ENCODE measurements around the gene ARFGAP3. TPM values are rescaled to one million over a fixed set of nuclear protein-coding genes. Genes with fewer than 3 reads are reported as not detected.

Gene ARFGAP3
- 39.9 TPM for total RNA-seq
- long read RNA-seq, transcript ARFGAP3-201 (16 exons, 2,857 nt), result major isoform, 89 of 126 reads
- long read RNA-seq, partial matches to known transcripts, result 18 of 126 reads
- long read RNA-seq, other reads (novel, unspliced or antisense), result 18 of 126 reads

- peak within 1 kb of the TSS; percentile 92 for H3K4me3 ChIP-seq
- peak within 1 kb of the TSS; percentile 97 for H3K27ac ChIP-seq
- intact Hi-C loops (cut with DNase I), result no loop called here
- ATAC-seq (peak; percentile 98 to 99), DNase-seq (peak; percentile 96)
- TF ChIP-seq CTCF (IDR thresholded peaks at IDR 0.05), result no peak
- peaks cover 5% of the 10 kb centered on the region for H3K36me3 ChIP-seq
- H3K27me3 ChIP-seq (ENCODE audit: low read depth), result no peaks in the 10 kb centered on the region
- H3K9me3 ChIP-seq, result no peaks in the 10 kb centered on the region
- H3K4me1 ChIP-seq, result peaks cover 13% of the 10 kb centered on the region
Measured at GRCh38 chr22:42856865-42857704, at the start of gene ARFGAP3. TSS of gene ARFGAP3 (minus strand) at chr22:42857273. CDS start at chr22:42857182, 91 bp downstream.

- Histone ChIP-seq H3K36me3 (peaks cover 46% of the 10 kb centered on the region), H3K27ac (peak overlapping the region; percentile 68), H3K4me3 (no peak overlapping the region), H3K27me3 (ENCODE audit: low read depth) (no peaks in the 10 kb centered on the region), H3K4me1 (peaks cover 61% of the 10 kb centered on the region), H3K9me3 (no peaks in the 10 kb centered on the region)
- DNase-seq (peak; percentile 65), ATAC-seq (peak; percentile 18 to 37)
- TF ChIP-seq CTCF (IDR thresholded peaks at IDR 0.05), result no peak
- intact Hi-C loops (cut with DNase I), result no loop called here
Measured at GRCh38 chr22:42905702-42906183, 48.7 kb upstream of the ARFGAP3 start.

GRCh38 chr22:42905217-42905616 lies 48.1 kb upstream of the ARFGAP3 start:
- intact Hi-C loops (cut with DNase I), result no loop called here
- H3K4me3 ChIP-seq, result no peak overlapping the region
- ATAC-seq (peak in 1 of 2 donors; percentile 8), DNase-seq (no peak)
- peak overlapping the region; percentile 68 for H3K27ac ChIP-seq
- peaks cover 61% of the 10 kb centered on the region for H3K4me1 ChIP-seq
- no peaks in the 10 kb centered on the region for H3K27me3 ChIP-seq (ENCODE audit: low read depth)
- peaks cover 41% of the 10 kb centered on the region for H3K36me3 ChIP-seq
- no peaks in the 10 kb centered on the region for H3K9me3 ChIP-seq
- no peak for TF ChIP-seq CTCF (IDR thresholded peaks at IDR 0.05)

GRCh38 chr22:42904050-42904449 lies 47.0 kb upstream of the ARFGAP3 start:
- DNase-seq, result no peak
- no peaks in the 10 kb centered on the region for H3K27me3 ChIP-seq (ENCODE audit: low read depth)
- intact Hi-C loops (cut with DNase I), result no loop called here
- H3K36me3 ChIP-seq, result peaks cover 34% of the 10 kb centered on the region
- H3K9me3 ChIP-seq, result no peaks in the 10 kb centered on the region
- TF ChIP-seq CTCF (IDR thresholded peaks at IDR 0.05), result no peak
- no peak overlapping the region for H3K4me3 ChIP-seq
- peaks cover 61% of the 10 kb centered on the region for H3K4me1 ChIP-seq
- ATAC-seq, result no peak
- H3K27ac ChIP-seq, result peak overlapping the region; percentile 24

- H3K27me3 ChIP-seq (ENCODE audit: low read depth), result no peaks in the 10 kb centered on the region
- peaks cover 52% of the 10 kb centered on the region for H3K4me1 ChIP-seq
- no peak overlapping the region for H3K27ac ChIP-seq
- H3K36me3 ChIP-seq, result peaks cover 30% of the 10 kb centered on the region
- intact Hi-C loops (cut with DNase I), result no loop called here
- ATAC-seq (peak in 1 of 2 donors; percentile 5), DNase-seq (no peak)
- H3K9me3 ChIP-seq, result no peaks in the 10 kb centered on the region
- no peak for TF ChIP-seq CTCF (IDR thresholded peaks at IDR 0.05)
- H3K4me3 ChIP-seq, result no peak overlapping the region
Measured at GRCh38 chr22:42902875-42903510, 45.9 kb upstream of the ARFGAP3 start.

All from lower lobe of right lung (tissue), 2 donors.